Ovary (tissue), 3 donors: ENCODE data around the gene IVD.

Experiments
- EP300 ChIP-seq: sonication (generic); formaldehyde crosslinking; IDR thresholded peaks from one replicate; pipeline ENCODE4 v1.6.1; 2017; ENCODE audit warnings: antibody characterized with exemption
- POLR2A ChIP-seq: fragments of 450-650 bp; IDR thresholded peaks from one replicate; pipeline ENCODE4 v1.6.1; 2017; ENCODE audit warnings: antibody characterized with exemption, mild to moderate bottlenecking, moderate library complexity
- TF ChIP-seq, protein P1 (sequence below), 3 donors: fragments of 450-650 bp in 2 of 3; fragments of 200-600 bp in 1 of 3; IDR thresholded peaks; one replicate each; pipeline versions ENCODE4 v1.5.1 to v1.8.0; 2016 to 2022; ENCODE audit warnings: antibody characterized with exemption in 3 of 3, mild to moderate bottlenecking in 1 of 3
- donor health status: DM: no; HTN: no; CAD: no.

DNA sequence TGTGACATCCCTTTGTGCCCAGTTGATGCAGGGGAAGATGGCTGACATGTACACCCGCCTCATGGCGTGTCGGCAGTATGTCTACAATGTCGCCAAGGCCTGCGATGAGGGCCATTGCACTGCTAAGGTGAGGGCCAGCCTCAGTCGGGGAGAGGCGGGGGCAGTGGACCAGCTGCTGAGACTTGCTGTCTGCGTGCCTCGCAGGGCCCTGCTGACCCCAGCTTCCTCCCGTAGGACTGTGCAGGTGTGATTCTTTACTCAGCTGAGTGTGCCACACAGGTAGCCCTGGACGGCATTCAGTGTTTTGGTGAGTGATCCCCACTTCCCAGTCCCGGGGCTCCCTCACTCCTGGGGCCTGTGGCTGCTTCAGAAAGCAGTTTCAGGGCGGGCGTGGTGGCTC, 10.5 kb downstream of the IVD start:
- TF ChIP-seq EP300 (no peak), POLR2A (no peak)
- TF ChIP-seq, protein P1, sequence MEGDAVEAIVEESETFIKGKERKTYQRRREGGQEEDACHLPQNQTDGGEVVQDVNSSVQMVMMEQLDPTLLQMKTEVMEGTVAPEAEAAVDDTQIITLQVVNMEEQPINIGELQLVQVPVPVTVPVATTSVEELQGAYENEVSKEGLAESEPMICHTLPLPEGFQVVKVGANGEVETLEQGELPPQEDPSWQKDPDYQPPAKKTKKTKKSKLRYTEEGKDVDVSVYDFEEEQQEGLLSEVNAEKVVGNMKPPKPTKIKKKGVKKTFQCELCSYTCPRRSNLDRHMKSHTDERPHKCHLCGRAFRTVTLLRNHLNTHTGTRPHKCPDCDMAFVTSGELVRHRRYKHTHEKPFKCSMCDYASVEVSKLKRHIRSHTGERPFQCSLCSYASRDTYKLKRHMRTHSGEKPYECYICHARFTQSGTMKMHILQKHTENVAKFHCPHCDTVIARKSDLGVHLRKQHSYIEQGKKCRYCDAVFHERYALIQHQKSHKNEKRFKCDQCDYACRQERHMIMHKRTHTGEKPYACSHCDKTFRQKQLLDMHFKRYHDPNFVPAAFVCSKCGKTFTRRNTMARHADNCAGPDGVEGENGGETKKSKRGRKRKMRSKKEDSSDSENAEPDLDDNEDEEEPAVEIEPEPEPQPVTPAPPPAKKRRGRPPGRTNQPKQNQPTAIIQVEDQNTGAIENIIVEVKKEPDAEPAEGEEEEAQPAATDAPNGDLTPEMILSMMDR (IDR thresholded peaks at IDR 0.05): no peak
